GM19468 (cell line): ENCODE data around the gene OR1A2.
"Not testable (repeated sequence)": the region's sequence is repeated elsewhere in the genome, so short reads cannot be mapped to it uniquely, and the experiment has no call there.

Experiments used
- ATAC-seq: cut with Tn5 transposase; IDR thresholded peaks from one replicate; pipeline ENCODE4 v1.9.1; 2021; ENCODE audit warnings: mild to moderate bottlenecking, moderate library complexity, moderate number of reproducible peaks; ENCODE audit not compliant: unreplicated experiment; ENCODE audit errors: extremely low read depth

OR1A2 gene, protein sequence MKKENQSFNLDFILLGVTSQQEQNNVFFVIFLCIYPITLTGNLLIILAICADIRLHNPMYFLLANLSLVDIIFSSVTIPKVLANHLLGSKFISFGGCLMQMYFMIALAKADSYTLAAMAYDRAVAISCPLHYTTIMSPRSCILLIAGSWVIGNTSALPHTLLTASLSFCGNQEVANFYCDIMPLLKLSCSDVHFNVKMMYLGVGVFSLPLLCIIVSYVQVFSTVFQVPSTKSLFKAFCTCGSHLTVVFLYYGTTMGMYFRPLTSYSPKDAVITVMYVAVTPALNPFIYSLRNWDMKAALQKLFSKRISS

DNA sequence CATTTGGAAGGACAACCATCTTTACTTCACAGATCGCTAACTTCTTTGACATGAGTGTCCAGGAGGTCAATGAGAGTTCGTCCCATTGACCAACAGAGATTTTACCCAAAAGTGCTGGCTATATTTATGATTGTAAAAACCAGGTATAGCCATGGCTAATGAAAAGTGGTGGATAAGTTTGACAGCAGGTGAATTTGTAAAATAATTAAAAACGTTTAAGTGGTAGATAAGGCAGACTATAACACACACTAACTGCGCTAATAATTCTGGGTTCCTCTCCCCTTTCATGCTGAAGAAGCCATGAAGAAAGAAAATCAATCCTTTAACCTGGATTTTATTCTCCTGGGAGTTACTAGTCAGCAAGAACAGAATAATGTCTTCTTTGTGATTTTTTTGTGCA, at the start of gene OR1A2:
Gene OR1A2 (plus strand): TSS at position 301 of the 400 bp plus-strand sequence. CDS start 0 bp downstream, at position 301.
- ATAC-seq: no peak

DNA sequence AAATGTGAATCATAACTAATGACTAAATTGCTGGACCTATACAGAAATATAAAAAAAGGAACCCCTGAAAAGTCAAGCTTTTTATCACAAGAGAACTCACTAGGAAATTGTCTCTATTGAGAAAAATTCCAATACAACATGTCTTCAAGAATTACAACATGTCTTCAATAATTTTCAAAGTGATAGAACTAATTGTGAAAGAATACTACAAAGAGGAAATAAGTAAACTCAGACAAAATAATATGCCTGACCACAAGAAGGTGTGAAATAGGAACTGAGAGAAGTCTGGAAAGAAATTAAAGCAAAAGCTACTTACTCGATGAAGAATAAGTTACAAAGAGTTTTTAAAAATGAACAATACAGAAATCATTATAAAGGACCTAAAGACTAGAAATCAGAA, 40.1 kb upstream of the OR1A2 start:
- no peak for ATAC-seq

DNA sequence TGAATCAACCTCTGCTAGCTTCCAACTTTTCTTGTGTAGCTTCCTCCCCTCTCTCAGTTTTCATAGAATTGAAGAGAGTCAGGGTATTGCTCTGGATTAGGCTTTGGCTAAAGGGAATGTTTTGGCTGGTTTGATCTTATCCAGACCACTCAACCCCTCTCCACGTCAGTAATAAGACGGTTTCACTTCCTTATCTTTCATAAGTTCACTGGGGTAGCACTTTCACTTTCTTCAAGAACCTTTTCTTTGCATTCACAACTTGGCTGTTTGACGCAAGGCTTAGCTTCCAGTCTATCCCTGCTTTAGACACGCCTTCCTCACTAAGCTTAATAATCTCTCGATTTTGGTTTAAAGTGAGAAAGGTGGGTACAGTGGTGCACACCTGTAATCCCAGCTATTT, 29.7 kb upstream of the OR1A2 start:
- no peak for ATAC-seq

DNA sequence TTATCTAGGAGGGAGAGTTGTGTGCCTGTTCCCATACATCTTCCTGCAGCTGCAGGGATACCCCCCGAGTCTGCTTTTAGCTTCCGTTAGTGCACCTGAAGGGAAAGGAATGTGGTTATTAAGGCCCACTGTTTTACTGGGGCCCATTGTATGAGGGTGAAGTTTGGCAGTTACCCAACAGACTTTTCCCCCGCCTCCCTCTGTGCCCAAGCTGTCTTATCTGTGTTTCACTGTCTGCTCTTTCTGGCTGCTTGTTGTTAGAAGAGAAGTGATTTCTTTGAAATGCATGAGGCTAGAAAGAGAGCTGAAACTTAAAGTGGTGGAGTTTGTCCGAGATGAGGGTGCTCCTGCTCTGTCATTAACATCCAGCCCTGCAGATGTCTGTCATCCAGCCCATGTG, 7.4 kb upstream of the OR1A2 start:
- ATAC-seq: no peak

DNA sequence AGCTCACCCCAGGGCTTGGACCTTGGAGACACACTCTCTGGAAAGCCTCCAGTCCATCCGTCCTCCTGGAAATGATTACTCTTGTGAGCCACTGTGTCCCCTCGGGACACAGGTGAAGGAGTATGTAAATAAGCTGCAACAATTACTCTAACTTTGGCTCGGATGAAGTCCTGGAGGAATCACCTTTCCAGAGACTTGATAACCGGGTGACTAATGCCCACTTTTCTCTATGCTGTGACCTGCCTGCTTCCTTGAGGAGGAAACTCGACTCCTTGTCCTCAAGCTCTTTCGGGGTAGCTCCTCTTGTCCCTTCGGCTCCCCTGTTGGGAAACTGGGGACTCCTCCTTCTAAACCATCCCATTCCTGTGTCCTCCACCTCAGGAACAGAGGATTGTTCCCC, 10.0 kb downstream of the OR1A2 start, which contains the start of gene OR1A1:
Gene OR1A1 (plus strand): TSS at position 301 of the 400 bp plus-strand sequence. CDS start 7,954 bp downstream, outside the sequence.
- ATAC-seq: no peak

DNA sequence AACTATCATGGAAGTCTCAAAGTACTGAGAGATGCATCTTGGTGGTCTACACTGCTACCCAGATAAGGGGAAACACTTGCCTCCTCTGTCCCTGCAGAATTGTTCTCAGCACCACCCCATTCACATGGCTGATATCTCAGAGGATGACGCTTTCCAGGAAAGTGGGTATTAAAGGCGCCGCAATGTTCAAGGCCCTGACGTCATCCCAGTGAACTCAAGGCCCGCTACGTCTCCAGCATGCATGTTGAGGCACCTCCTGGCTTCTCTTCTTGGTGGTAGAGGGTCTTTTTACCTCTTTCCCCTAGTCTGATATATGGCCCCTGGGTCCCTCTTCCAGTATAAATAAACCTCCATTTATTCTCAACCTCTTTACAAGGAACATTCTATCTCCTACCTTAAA, 11.2 kb downstream of the OR1A2 start:
- no peak for ATAC-seq

DNA sequence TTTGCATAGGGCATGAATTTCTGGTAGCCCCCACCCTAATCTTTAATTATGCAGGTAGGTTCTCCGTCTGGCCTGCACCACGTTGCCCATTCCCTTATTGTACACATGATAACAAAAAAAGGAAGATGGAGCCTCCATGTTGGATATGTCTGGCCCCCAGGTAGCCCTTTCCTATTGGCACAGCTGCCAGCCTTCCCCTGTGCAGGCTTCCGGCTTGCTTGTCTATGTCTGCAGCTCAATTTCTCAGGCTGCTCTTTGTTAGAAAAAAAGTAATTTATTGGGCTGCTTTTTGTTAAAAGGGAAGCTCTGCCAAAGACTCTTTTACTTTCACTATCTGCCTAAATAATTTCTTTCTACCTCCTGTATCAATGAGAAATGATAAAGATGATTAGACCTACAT, 15.7 kb downstream of the OR1A2 start:
- ATAC-seq: no peak

DNA sequence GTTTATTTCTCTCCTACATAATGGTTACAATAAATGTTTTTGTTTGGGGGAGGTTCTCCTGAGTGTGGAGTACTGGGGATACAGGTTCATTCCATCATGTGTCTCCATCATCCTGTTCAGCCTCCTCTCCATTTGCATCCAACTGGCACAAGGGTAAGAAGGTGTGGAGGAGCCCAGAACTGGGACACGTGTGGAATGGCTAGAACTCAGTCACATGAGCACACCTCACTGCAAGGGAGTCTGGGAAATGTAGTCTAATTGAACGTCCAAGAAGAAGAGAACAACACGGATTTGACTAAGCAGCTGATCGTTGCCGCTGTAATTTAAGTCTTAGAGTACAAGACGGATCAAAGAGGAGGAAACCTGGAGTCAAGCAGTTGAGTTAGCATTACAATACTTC, 16.3 kb downstream of the OR1A2 start:
- ATAC-seq: no peak

DNA sequence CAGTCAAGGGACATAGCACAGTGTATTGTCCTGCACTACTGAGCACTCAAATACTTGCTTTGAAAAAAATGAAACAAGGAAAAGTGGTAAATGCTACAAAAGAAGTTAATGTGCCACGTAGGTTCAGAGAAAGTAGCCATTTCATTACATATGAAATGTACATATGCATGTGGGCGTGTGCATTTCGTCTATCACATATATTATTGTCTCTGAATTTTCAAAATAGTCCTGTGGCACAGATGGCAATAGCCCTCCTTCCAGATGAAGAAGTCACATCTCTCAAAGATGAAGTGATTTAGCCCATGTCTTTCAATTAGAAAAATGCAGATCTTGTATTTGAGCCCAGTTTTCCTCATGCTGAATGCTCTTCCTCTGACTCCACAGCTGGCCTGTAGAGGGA, 22.7 kb downstream of the OR1A2 start:
- ATAC-seq: not testable (repeated sequence)

DNA sequence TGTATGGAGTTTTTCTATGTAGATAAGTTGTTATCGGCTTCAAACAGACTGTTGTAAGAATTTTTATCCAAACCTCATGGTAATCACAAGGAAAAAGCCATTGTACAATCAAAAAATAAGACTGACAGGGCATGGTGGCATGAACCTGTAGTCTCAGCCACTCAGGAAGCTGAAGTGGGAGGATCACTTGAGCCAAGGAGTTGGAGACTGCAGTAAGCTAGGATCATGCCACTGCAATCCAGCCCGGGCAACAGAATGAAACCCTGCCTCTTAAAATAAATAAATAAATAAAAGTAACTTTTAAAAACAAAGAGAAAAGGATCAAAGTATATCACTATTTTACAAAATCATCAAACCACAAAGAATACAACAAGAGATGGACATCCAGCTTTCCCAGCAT, 24.5 kb downstream of the OR1A2 start:
- ATAC-seq: no peak

DNA sequence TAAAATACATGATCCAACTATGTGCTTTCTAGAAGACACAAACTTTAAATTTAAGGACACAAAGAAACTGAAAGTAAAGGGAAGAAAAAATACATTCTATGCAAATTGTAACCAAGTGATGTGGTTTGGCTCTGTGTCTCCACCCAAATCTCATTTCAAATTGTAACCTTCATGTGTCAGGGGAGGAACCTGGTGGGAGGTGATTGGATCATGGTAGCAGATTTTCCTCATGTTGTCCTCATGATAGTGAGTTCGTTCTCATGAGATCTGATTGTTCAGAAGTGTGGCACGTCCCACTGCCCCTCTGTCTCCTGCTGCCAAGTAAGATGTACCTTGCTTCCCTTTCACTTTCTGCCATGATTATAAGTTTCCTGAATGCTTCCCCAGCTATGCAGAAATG, 25.2 kb downstream of the OR1A2 start:
- ATAC-seq: no peak

DNA sequence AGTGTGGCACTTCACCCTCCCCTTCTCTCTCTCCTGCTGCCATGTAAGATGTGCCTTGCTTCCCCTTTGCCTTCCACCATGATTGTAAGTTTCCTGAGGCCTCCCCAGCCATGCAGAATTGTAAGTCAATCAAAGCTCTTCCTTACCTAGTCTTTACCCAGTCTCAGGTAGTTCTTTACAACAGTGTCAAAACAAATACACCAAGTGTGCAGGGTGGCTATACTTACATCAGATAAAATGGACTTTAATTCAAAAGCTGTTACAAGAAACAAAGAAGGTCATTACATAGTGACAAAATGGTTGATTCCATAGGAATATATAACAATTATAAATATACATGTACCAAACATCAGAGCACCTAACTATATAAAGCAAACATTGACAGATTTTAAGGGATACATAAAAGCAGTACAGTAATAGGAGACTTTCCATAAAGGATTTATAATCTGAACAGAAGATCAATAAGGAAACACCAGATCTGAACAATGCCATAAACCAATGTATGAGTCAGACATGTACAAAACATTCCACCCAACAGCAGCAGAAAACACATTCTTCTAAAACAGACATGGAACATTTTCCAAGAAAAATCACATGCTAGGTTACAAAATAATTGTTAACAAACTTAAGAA, 27.5 kb downstream of the OR1A2 start:
- ATAC-seq: not testable (repeated sequence)

DNA sequence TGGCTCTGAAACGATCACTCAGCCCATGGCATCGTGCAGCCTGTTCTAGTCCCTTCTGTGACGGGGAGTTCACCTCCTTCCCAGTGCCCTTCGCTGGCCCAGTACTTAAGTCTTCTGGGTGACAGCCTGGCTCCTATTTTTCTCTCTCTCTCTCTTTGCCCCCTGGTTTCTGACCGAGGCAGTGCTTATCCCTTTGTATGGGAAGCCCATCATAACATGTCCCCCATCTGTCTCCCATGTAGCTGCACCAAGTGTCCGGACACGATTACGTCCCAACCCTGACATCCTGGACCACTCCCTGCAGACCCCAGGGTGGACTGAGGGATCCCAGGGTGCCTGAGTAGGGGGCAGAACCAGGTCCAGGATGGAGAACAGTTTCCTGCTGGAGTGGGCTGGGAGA, 35.0 kb downstream of the OR1A2 start:
- ATAC-seq: not testable (repeated sequence)

DNA sequence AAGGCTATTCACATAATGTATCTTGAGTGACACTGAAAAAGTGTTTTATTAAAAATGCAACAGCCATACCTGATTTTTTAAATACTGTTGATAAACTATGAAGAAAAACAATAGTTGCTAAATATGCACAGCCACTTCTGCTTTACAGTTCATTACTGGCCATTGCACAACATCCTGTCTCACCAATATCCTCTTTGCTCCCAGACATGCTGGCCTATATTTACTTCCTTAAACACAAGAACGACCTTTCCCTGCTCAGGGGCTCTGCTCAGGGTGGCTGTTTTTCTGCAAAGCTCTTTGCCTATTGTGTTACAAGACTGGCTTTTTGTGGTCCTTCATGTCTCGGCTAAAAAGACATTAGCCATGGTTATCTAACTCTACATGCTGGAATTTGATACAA, 41.4 kb downstream of the OR1A2 start:
- ATAC-seq: not testable (repeated sequence)

DNA sequence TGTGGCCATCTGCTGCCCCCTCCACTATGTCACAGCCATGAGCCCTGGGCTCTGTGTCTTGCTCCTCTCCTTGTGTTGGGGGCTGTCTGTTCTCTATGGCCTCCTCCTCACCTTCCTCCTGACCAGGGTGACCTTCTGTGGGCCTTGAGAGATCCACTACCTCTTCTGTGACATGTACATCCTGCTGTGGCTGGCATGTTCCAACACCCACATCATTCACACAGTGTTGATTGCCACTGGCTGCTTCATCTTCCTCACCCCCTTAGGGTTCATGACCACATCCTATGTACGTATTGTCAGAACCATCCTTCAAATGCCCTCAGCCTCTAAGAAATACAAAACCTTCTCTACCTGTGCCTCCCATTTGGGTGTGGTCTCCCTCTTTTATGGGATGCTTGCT, 43.7 kb downstream of the OR1A2 start:
- ATAC-seq: not testable (repeated sequence)

DNA sequence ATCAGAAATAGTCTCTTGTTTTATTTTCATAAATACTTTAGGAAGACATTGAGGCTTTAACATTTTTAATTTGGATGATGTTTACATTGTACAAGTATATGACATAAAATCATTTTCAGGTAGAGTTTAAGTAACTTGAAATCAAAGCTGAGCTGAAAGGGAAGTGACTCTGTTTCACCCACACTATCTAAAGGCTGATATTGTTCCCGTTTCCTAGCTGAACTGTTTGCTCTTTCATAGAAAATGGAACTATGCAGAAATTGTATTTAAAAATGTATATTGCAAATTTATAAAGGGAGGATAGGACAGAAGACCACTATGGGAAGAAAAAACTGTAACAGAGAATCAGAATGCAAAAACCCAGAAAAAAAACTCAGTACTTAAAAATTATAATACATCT, 47.5 kb downstream of the OR1A2 start:
- not testable (repeated sequence) for ATAC-seq
